HG03460 (cell line): Measurements from ENCODE around the gene IL31RA.
"Not testable (repeated sequence)": the region's sequence is repeated elsewhere in the genome, so short reads cannot be mapped to it uniquely, and the experiment has no call there.

ENCODE experiments used
- ATAC-seq: cut with Tn5 transposase; IDR thresholded peaks from one replicate; pipeline ENCODE4 v1.9.1; 2021; ENCODE audit not compliant: unreplicated experiment

IL31RA gene

GRCh38 chr5:55850839-55851674 lies at the start of gene IL31RA:
IL31RA (plus strand) TSS chr5:55851357; CDS start chr5:55851571, 214 bp downstream.
- no peak for ATAC-seq

- ATAC-seq, result not testable (repeated sequence)
Measured at GRCh38 chr5:55808814-55809213, 42.3 kb upstream of the IL31RA start.

- ATAC-seq, result not testable (repeated sequence)
Measured at GRCh38 chr5:55815939-55816338, 35.2 kb upstream of the IL31RA start.

GRCh38 chr5:55816342-55816741 lies 34.8 kb upstream of the IL31RA start:
- no peak for ATAC-seq

- ATAC-seq, result no peak
Measured at GRCh38 chr5:55817030-55817429, 34.1 kb upstream of the IL31RA start.

GRCh38 chr5:55820488-55820887 lies 30.7 kb upstream of the IL31RA start:
- ATAC-seq, result no peak

- no peak for ATAC-seq
Measured at GRCh38 chr5:55821731-55822512, 29.2 kb upstream of the IL31RA start.

- no peak for ATAC-seq
Measured at GRCh38 chr5:55823151-55823796, 27.9 kb upstream of the IL31RA start.

GRCh38 chr5:55829956-55830355 lies 21.2 kb upstream of the IL31RA start:
- no peak for ATAC-seq

- no peak for ATAC-seq
Measured at GRCh38 chr5:55832446-55832845, 18.7 kb upstream of the IL31RA start.

- no peak for ATAC-seq
Measured at GRCh38 chr5:55836191-55836590, 15.0 kb upstream of the IL31RA start.

GRCh38 chr5:55841976-55842375 lies 9.2 kb upstream of the IL31RA start:
- ATAC-seq, result no peak

GRCh38 chr5:55847837-55848236 lies 3.3 kb upstream of the IL31RA start:
- ATAC-seq, result no peak

- ATAC-seq, result no peak
Measured at GRCh38 chr5:55848783-55849182, 2.4 kb upstream of the IL31RA start.

- ATAC-seq, result no peak
Measured at GRCh38 chr5:55851675-55851979, 470 bp downstream of the IL31RA start.

GRCh38 chr5:55852503-55852902 lies 1.3 kb downstream of the IL31RA start:
- no peak for ATAC-seq

- no peak for ATAC-seq
Measured at GRCh38 chr5:55853041-55853670, 2.0 kb downstream of the IL31RA start.

- no peak for ATAC-seq
Measured at GRCh38 chr5:55853818-55854217, 2.7 kb downstream of the IL31RA start.

GRCh38 chr5:55855509-55855908 lies 4.4 kb downstream of the IL31RA start:
- ATAC-seq, result no peak

- ATAC-seq, result no peak
Measured at GRCh38 chr5:55856516-55857246, 5.5 kb downstream of the IL31RA start.

- no peak for ATAC-seq
Measured at GRCh38 chr5:55857247-55857640, 6.1 kb downstream of the IL31RA start.
